Hippocampal formation (tissue), 2 donors: ENCODE data around the gene LHX6.

Experiments
- DNase-seq, 2 donors: peaks; one replicate each; lab custom pipeline; 2025; lab: John Stamatoyannopoulos, UW

Gene LHX6

DNA sequence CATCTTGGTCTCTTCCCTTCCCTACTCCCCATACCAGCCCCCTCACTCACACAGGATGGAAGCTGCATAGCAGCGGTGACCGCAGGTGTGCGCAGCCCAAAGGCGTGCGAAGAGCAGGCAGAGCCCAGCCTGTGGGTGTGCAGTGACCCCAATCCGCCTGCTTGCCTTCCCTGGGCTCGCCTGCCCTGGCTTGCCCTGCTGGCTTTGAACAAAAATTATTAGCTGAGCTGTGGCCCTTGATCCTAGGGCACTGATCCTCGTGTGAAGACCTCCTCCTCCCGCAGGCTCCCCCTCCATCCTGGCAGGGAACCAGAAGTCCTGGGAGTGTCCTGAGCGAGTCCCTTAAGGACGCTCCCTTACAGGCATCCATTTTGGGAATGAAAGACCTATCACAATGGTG lies 37.2 kb downstream of the LHX6 start:
- DNase-seq = no peak

DNA sequence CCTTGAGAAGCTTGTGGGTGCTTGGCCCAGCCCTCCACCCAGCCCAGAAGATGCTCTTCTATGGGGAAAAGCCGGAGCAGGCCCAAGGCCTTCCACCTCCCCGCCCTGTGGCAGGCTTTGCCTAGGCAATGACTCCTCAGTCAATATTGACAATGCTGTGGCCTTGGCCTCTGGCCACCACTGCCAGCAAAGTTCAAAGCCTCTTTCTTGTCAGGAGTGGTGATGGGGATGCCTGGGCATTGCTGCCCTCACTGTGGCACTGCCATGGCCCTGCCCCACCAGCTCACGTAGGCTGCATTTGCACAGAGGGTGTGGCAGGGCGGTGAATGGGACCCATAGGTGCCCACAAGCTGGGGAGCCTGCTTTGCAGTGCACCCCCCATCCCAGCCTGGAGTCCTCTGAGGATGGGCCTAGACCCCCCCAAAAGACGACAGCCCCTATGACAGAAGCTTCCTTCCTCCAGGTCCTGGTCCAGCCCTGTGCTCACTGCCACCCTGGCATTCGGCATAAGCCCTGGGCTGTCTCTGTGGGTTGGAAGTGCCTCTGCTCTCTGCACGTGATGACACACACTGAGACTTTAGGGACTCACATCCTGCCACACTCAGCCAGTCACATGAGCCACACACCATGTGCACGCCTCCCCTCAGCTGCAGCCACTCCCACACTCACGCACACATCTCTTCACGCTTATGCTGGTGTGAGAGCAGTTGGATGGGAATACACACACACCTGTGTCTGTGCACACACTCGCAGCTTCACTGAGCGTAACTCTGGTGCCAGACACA lies 38.0 kb downstream of the LHX6 start:
- peak in 1 of 2 donors; percentile 7 for DNase-seq

DNA sequence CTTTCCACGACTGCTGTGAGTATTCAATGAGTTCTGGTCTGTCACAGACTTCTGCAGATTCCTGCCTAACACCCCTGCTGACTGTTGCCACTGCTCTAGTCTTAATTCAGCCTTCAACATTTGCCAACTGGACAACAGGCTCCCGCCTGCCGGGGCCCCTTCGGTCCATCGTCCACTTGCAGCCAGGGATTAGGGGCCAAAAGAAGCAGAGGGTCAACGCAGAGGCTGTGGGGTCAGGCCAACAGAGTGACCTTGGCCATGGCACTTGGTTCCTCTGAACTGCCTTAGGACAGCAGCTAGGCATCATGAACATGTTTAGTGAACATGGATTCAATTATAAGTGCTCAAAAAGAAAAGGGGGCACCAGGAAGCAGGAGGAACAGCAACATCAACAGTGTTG lies 40.4 kb downstream of the LHX6 start:
- no peak for DNase-seq

DNA sequence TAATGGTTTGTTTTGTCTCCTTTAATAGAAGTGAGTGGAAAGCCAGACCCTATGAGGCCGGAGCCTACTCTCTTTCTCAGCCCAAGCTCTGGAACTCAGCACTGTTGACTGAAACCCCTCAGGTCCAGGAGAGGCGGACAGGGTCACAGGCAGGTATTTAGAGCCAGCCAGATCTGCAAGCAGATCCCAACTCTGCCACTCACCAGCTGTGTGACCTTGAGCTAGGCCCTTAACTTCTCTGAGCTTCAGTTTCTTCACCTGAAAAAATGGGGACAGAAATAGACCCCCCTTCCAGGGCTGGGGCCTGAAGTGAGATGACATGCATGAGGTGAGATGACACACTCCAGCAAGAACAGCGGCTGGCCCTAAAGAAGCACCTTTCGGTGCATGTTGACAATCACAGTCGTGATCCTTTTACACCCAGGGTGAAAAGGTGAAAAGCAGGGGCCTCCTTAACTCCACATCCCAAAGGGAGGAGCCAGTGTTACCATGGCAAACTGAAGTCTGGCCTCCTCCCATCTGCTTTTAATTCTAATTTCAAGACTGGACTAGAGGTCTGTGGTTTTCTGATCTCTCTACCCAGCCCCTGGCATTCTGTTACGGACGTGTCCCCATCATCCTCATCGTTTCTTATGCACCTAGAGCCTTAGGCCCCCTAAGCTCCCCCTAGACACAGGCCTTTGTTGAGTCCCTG lies 41.8 kb downstream of the LHX6 start:
- no peak for DNase-seq

DNA sequence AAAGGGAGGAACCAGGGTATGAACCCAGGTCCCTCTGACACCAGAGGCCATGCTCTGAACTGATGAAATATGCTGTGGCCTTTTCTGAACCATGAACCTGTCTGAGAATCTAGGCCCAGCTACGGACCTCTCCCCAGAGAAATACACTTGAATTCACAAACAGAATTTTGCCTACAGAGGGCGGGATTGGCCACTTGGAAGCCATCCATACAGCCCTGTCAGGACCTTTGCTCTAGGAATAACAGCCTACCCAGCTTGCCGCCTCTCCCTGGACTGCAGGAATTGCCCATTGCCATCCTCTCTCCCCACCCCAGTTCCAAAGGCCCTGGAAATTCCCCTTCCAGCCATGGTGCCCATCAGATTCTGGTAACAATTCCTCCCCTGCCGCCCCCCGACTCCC lies 42.5 kb downstream of the LHX6 start:
- no peak for DNase-seq

DNA sequence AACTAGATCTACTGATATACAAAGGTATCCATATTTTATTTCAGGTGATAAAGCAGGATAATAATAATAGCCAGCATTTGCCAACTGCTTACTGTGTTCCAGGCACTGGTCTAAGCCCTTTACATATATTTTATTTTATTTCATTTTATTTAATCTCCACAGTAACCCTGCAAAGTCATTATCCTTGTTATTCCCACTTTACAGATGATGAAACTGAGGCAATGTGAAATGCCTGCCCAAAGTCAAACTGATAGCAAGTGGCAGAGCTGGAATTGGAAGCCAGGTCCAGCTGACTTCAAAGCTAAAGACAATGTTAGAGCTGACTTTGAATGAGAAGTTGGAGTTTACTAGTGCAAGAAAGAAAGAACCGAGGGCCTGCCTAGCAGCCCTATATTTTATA lies 44.2 kb downstream of the LHX6 start:
- no peak for DNase-seq

DNA sequence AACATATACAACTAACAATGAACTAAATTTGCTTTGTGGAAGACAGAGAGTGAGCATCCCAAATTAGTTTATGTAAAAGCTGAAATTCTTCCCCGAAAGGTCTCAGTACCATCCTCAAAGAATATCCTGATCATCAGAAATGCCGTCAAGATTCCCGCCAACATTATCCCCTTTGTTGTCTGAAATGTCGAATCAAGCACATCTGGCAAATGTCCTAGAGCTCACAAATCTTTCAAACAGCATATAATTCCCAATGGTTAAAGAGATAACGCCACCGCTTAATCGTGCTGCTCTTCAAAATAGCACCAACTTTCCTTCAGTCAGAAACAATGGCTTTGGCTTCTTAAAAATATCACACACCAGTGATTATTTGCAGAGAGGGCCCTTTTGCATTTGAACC lies 45.3 kb downstream of the LHX6 start:
- DNase-seq = no peak

DNA sequence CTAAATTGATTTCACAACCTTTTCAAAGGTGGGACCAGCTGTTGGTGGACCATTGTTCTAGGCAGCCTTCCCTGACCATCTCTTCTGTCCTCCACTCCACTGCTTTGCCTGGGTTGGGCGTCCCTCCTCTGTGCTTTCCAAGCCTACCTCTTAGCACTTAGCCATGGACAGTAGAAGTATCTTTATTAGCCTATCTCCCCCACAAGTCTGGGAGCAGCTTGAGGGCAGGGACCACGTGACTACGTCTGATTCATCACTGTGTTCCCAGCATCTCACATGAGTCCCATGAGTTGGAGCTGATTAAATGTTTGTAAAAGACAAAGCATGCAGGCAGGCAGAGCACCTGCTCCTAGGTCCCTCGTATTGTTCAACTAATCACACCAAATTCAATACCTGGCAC lies 48.1 kb downstream of the LHX6 start:
- DNase-seq = no peak

DNA sequence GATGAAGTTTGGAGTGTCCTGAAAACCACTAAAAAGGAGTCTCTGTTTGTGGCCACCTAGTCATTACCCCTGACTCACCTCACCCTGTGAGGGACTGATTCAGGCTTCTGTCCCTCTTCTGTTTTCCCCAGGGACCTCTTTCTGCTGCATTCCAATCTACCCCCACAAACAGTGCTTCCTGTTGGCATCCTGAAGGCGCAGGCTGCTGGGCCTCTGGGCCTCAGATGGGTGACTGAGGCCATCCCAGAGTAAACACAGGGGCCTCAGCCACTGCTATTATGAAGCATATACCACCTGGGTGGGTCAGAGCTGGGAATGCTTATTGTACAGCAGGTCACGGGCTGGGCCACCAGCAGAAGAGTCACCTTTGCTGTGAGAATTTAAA lies 49.1 kb downstream of the LHX6 start:
- no peak for DNase-seq

DNA sequence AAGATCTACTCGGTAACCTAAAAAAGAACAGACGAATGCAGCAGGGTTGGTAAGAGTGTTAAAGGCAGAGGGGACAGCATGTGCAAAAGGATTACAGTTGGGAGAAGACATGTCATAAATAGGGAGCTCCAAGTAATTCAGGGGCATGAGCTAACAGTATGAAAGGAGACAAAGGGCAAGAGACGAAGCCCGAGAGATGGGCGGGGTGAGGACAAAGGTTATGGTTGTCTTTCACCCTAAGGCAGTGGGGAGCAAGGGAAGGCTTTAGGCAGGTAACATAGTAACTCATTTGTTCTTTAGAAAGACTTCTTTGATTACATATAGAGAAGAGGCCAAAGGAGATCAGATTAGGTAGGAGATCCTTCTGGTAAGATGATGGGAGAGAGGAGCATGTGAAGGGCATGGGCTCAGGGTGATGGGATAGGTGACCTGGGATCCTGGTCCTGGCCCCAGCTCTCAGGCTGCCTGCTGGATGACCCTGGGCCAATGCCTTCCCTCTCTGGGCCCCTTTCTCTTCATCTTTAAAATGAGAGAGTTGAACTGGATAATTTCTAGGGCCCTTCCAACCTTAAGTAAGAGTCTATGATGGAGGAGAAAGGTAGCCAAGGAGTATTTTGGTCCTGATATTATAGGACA lies 49.6 kb downstream of the LHX6 start:
- no peak for DNase-seq

DNA sequence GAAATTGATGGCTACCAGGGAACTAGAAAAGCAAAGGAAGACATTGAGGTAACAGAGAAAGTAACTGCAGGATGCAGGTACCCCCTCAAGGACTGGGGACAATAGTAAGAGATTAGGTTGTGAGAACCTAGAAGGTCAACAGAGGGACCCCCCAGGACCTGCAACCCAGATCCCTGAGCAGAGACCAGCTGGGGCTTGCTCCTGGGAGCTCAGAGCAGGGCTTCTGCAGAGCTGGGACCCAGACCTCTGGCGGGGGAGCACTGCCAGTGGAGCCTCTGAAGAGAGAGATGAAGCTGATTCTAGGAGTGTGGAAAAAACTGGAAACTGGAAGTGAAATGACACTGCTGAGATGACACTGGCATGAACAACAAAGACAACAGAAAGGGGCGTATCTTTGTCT lies 51.8 kb downstream of the LHX6 start:
- no peak for DNase-seq

DNA sequence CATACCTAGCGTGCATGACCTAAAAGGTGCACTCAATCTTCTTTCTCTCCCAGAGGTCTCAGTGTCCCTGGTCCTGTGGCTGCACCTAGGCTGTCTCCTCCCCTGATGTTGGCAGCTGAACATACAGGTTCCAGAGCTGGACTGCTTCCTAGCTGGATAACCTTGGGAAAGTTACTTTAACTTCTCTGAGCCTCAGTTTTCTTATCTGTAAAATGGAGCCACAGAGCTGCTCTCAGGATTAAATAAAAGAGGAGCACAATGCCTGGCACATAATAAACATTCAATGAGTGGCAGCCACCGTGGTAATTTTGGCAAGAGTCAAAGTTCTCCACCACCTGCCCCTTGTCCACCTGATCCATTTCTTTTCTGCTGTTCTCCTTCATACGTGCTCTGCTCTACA lies 55.1 kb downstream of the LHX6 start:
- no peak for DNase-seq

DNA sequence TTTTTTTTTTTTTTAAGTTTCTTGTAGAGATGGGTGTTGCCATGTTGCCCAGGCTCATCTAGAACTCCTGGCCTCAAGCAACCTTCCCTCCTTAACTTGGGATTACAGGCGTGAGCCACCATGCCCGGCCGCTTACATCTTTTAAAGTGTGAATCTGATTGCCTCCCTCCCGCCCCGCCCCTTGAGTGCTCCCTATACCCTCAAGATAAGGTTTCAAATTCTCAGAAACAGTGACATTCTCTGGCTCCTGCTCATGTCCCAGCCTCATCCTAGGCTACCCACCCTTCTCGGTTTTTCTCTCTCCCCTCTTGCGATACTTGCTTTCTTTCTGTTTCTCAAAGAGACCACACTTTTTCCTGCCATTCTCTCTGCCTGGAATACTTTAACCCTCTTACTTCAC lies 56.6 kb downstream of the LHX6 start:
- no peak for DNase-seq

DNA sequence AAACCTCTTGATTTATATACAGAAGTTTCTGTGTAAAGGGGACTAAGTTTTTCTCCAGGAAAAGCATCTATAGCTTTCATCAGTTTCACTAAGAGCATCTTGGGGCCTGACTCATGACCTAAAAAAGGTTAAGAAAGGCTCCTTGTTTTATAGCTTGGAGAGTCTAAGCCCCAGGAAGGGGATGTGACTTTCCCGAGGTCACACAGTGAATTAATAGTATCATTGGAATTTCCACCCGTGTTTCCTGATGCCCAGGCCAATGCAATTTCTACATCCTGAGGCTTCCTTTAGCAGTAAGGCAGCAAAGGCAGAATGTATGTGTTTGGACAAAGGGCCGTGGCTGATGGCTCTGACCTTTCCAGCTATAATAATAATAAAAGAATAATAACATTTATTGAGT lies 60.4 kb downstream of the LHX6 start:
- DNase-seq = no peak

DNA sequence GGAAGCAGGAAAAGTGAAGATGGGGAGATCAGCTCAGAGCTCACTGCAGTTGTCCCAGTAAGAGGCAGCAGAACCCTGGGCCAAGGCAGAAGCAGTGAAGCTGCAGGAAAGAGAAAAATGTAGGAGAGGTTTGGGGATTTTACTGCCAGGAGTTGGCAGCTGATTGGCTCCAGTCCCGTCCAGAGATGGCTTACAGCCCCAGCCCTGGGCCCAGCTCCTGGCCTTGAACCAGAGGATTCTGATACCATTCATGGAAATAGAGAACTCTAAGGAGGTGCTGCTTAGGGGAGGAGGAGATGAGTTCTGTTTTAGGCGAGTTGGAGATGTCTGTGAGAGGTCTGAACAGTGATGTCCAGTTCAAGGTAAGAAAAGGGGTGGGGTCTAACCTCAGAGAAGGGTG lies 64.5 kb downstream of the LHX6 start:
- DNase-seq = no peak

DNA sequence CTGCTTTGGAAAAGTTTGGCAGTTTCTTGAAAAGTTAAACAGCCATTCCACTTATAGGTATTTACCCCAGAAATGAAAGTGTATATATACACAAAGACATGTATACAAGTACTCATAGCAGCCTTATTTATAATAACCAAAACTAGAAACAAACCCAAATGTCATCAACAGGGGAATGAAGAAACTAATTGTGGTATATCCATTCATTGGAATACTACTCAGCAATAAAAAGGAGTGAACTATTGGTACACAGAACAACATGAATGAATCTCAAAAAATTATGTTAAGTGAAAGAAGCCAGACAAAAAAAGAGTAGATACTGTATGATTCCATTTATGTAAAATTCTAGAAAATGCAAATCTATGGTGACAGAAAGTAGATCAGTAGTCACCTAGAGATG lies 66.3 kb downstream of the LHX6 start:
- DNase-seq = no peak

DNA sequence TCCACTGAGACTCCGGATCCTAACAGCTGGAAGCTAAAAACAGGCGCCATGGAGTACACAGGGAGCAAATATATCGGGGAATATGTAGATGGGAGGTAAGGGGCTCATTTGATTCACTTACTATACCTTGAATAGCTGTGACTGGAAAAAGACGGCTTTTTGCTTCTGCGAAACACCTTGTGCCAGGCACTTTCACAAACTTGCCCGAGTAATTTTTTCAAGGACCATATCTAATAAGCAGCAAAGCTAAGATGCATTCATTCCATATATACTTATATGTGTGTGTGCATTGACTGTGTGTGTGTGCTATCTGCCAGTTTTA lies 68.9 kb downstream of the LHX6 start:
- no peak for DNase-seq

DNA sequence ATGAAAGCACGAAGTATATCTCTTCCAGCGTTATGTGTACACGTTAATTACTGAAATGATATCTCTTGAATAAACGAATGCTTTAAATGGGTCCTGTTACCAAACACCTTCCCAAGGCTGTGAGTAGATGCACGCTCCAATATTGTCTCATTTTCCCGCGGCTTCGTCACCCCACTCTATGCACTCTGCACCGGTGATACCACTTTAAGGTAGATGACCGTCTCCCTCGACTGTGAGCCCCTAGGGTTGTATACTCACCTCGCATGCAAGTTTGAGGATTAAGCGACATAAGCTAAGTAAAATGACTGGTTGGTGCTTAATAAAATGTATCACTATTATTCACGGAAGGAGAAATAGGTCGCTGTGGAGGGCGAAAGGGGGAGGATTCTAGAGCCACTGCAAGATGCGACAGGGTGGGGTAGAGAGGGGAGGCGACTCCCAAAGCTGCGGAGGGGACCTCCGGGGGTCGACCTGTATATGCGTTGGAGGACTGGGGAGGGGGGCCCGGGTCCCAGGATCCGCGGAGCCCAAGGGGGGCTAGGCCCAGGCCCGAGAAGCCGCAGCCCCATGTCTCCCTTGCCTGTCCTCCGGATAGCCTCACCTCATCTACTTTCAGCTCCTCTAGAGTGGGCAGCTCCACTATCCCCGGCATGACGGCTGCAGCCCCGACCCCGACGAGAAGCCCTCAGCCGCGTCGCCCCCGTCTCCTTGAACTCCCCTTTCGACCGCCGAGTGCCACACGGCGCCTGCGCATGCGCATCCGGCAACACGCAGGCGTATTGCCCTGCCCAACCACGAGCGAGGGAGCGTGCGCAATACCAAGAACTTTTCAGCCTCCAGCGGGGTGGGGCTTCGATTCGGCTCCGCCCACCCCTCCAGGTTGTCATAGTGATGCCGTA lies 69.5 kb downstream of the LHX6 start, which contains the start of the genes MORN5 and NDUFA8:
MORN5 (plus strand) TSS at position 883 of the 899 bp plus-strand sequence. CDS start 65 bp downstream, outside the sequence.
NDUFA8 (minus strand) TSS at position 754 of the 899 bp plus-strand sequence; CDS start at position 652, 102 bp downstream.
- peak; percentile 80 to 90 for DNase-seq

DNA sequence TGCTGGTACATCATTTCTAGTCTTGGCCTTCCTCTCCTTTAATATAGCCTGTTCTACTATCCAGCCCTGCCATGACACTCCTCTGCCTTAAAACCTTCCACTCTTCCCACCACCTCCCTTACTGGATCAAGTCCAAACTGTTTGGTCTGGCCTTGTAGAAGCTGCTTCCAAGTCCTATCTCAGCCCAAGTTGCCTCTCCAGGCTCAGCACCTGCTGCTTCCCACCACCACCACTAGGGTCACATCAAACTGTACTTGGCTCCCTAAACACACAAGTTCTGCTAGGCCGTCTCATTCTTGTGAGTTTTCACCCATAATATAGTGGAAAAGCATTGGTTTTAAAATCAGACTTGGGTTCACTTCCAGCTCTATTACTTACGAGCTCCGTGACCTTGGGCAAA lies 70.6 kb downstream of the LHX6 start:
- DNase-seq = no peak

DNA sequence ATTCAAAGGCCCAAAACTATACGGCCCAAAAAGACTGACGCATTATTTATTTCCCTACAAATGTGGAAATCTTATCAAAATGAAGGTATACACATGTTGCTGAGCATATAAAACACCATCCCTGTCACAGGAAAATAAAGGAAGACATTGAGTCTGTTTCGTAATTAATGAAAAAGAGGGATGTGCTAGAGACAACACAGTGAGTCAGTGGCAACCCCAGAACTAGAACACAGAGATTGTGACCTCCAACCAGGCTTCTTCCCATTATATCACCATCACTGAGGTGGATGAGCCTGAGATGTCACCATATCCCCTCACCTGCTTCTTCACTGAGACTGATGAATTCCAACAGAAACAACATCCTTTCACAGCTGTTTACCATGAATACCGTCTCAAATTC lies 73.0 kb downstream of the LHX6 start:
- no peak for DNase-seq
